HG03097 (cell line): Measurements from ENCODE around the gene SREK1IP1.

Experiments
- ATAC-seq: cut with Tn5 transposase; IDR thresholded peaks from one replicate; pipeline ENCODE4 v1.9.1; 2021; ENCODE audit not compliant: unreplicated experiment, low FRiP score

Gene SREK1IP1

GRCh38 chr5:64688965-64689364 lies 79.5 kb downstream of the SREK1IP1 start:
- no peak for ATAC-seq

DNA sequence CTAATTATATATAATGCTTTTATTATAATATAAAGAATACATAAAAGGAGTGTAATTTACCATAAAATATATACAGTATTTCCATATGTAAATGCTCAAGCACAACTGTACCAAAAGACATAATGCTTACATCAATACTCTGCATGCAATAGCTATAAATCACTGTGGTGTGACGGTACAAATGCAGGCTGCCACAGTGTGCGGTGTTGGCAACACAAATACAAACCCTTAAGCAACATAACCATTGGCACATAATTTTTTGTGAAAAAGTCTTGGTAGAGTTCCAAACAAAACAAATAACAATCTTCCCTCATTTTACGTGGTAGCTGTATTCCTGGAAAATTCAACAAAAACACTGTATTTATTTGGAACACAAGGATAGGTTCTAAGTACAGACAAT lies 80.1 kb downstream of the SREK1IP1 start:
- no peak for ATAC-seq

GRCh38 chr5:64685866-64686265 lies 82.6 kb downstream of the SREK1IP1 start:
- no peak for ATAC-seq

- no peak for ATAC-seq
Observed at GRCh38 chr5:64682608-64683007, 85.9 kb downstream of the SREK1IP1 start.

- no peak for ATAC-seq
Observed at GRCh38 chr5:64680289-64680688, 88.2 kb downstream of the SREK1IP1 start.

- ATAC-seq: no peak
Observed at GRCh38 chr5:64678374-64678773, 90.1 kb downstream of the SREK1IP1 start.

- no peak for ATAC-seq
Observed at GRCh38 chr5:64671678-64672077, 96.8 kb downstream of the SREK1IP1 start.

GRCh38 chr5:64670277-64670676 lies 98.2 kb downstream of the SREK1IP1 start:
- ATAC-seq: no peak
